Endothelial cell of umbilical vein (primary cell): ENCODE data around the gene MYH9. TPM values are rescaled to one million over a fixed set of nuclear protein-coding genes. Genes with fewer than 3 reads are reported as not detected.

Source experiments
- BruUV-seq: library from RNA; stranded (reverse); fragments of 400-500 nt; replicated peaks from 2 replicates; lab custom pipeline; 2021; lab: Mats Ljungman, UMichigan
- CTCF ChIA-PET: fragments of 300-600, 350-600 bp; sonication (Branson Sonifier 250); formaldehyde crosslinking; loops from one replicate; lab custom pipeline; 2021; ENCODE audit warnings: antibody characterized with exemption, inconsistent platforms; lab: Charles Lee
- POLR2A ChIA-PET: fragments of 300-600, 350-600 bp; sonication (Branson Sonifier 250); formaldehyde crosslinking; loops from one replicate; lab custom pipeline; 2021; ENCODE audit warnings: antibody characterized with exemption, inconsistent platforms; lab: Charles Lee
- DNase-seq: peaks from one replicate; pipeline ENCODE4 v3.0.0-alpha.2; 2011; ENCODE audit warnings: low read depth, low spot score
- FAIRE-seq: peaks from 2 replicates; lab custom pipeline; 2011; peaks lifted over from hg19 to GRCh38; lab: Jason Lieb, UNC
- H2AFZ ChIP-seq: 2 replicates; pipeline ENCODE4 v1.6.0; 2012; ENCODE audit warnings: low read depth, low read length, control low read depth, inconsistent platforms
- H3K27ac ChIP-seq: 2 replicates; pipeline ENCODE4 v1.5.1; 2011; ENCODE audit warnings: low read depth, mild to moderate bottlenecking, control low read depth, low read length, moderate library complexity; ENCODE audit not compliant: insufficient read depth
- H3K27me3 ChIP-seq, 2 experiments: 2 replicates each; pipeline versions ENCODE4 v1.6.0 to v1.6.1; 2011; ENCODE audit warnings: low read length in 2 of 2, mixed read lengths in 1 of 2; ENCODE audit not compliant: control insufficient read depth in 2 of 2, insufficient read depth in 2 of 2
- H3K36me3 ChIP-seq, 2 experiments: 2 replicates in 1 of 2; 3 replicates in 1 of 2; pipeline ENCODE4 v1.5.1; 2011; ENCODE audit warnings: low read length in 2 of 2, mild to moderate bottlenecking in 1 of 2, moderate library complexity in 1 of 2; ENCODE audit not compliant: control insufficient read depth in 2 of 2, insufficient read depth in 2 of 2; ENCODE audit errors: extremely low read depth in 1 of 2
- H3K4me1 ChIP-seq: 3 replicates; pipeline ENCODE4 v1.5.1; 2011; ENCODE audit warnings: mild to moderate bottlenecking, low read length; ENCODE audit not compliant: control insufficient read depth, insufficient read depth; ENCODE audit errors: extremely low read depth
- H3K4me2 ChIP-seq: 2 replicates; pipeline ENCODE4 v1.6.1; 2011; ENCODE audit warnings: low read length, control low read depth, mixed read lengths; ENCODE audit not compliant: insufficient read depth
- H3K4me3 ChIP-seq, 3 experiments: fragments of 200-600 bp in 1 of 3; sonication (generic), shearing (Covaris generic) in 1 of 3; replicated peaks in 1 of 3; 2 replicates each; pipeline ENCODE4 v1.5.1; 2011 to 2016; ENCODE audit warnings: control low read depth in 3 of 3, low read length in 3 of 3, mild to moderate bottlenecking in 2 of 3, inconsistent platforms in 1 of 3, low read depth in 1 of 3, moderate library complexity in 1 of 3; ENCODE audit not compliant: insufficient read depth in 1 of 3
- H3K79me2 ChIP-seq: 2 replicates; pipeline ENCODE4 v1.6.0; 2012; ENCODE audit warnings: low read length, inconsistent platforms; ENCODE audit not compliant: control insufficient read depth, insufficient read depth
- H3K9ac ChIP-seq: replicated peaks from 2 replicates; pipeline ENCODE3; 2011; ENCODE audit warnings: low read length, control low read depth; ENCODE audit not compliant: insufficient read depth; ENCODE audit errors: extremely low read depth
- H3K9me1 ChIP-seq: replicated peaks from 3 replicates; pipeline ENCODE4 v1.6.0; 2011; ENCODE audit warnings: mild to moderate bottlenecking, low read length; ENCODE audit not compliant: control insufficient read depth, insufficient read depth; ENCODE audit errors: extremely low read depth
- H3K9me3 ChIP-seq: replicated peaks from 2 replicates; pipeline ENCODE4 v1.5.1; 2012; ENCODE audit warnings: low read length, inconsistent platforms; ENCODE audit not compliant: control insufficient read depth, insufficient read depth
- H4K20me1 ChIP-seq: replicated peaks from 2 replicates; pipeline ENCODE3; 2011; ENCODE audit warnings: mild to moderate bottlenecking, low read length; ENCODE audit not compliant: control insufficient read depth, insufficient read depth; ENCODE audit errors: extremely low read depth
- CTCF ChIP-seq, 2 donors: IDR thresholded peaks; 1 replicate in 1 of 2; 2 replicates in 1 of 2; pipeline ENCODE4 v1.5.1; 2011; ENCODE audit warnings: low read length in 2 of 2, mild to moderate bottlenecking in 2 of 2, moderate library complexity in 2 of 2, control low read depth in 1 of 2, inconsistent platforms in 1 of 2, low read depth in 1 of 2; ENCODE audit not compliant: insufficient read depth in 1 of 2; ENCODE audit errors: extremely low read depth in 1 of 2
- MAX ChIP-seq: IDR thresholded peaks from 2 replicates; pipeline ENCODE4 v1.6.1; 2011; ENCODE audit not compliant: insufficient read depth, insufficient read length
- POLR2A ChIP-seq: IDR thresholded peaks from 2 replicates; pipeline ENCODE4 v1.6.1; 2012; ENCODE audit warnings: low read depth, mild to moderate bottlenecking, control low read depth, low read length
- dilution Hi-C: fragments of 300-500 bp; cut with MboI; formaldehyde crosslinking; loops from one replicate; pipeline ENCODE4 v1.15.0; 2019; ENCODE audit warnings: low sequenced_read_pairs; ENCODE audit not compliant: extremely low pct_ligation_motif_present
- intact Hi-C: fragments of 100-400 bp; cut with micrococcal nuclease; formaldehyde crosslinking; loops from one replicate; pipeline ENCODE4 v1.10.0; 2022
- polyA plus RNA-seq, 4 experiments: library from polyadenylated mRNA; depleted of rRNA in 3 of 4; stranded (reverse) in 3 of 4; unstranded in 1 of 4; fragments of >200 nt; gene quantifications; 2 replicates each; pipeline versions ENCODE4 v1.2.1 to v1.2.3, GENCODE V29; 2011 to 2012; ENCODE audit warnings: missing spikeins in 1 of 4
- total RNA-seq: library from RNA; stranded (reverse); gene quantifications from 2 replicates; pipeline ENCODE4 v1.2.3, GENCODE V29; 2021

MYH9 gene
- total and polyA plus RNA-seq, 2 donors (not counting 3 experiments of a cell fraction or from before 2014, with no cell fraction given) = 188 to 1,413 TPM

GRCh38 chr22:36433318-36434231 is 45.8 kb upstream of the MYH9 start:
- TF ChIP-seq CTCF (IDR thresholded peaks at IDR 0.05; ENCODE audit: extremely low read depth in 1 of 2, insufficient read depth in 1 of 2, low read depth in 1 of 2, low read length in 2 of 2) (no peak), MAX (no peak), POLR2A (no peak)
- no peak overlapping the region for H3K4me2 ChIP-seq
- no peak for FAIRE-seq
- H3K4me1 ChIP-seq = peaks cover 16% of the 10 kb centered on the region
- peak; percentile 33 for DNase-seq
- POLR2A ChIA-PET = no interaction called here
- no peaks in the 10 kb centered on the region for H3K36me3 ChIP-seq
- intact Hi-C loops (no loop called here), dilution Hi-C loops (no loop called here)
- CTCF ChIA-PET = interaction anchor here (0.8 kb wide), 1 partner anchor 9 kb away, joined by 3 read pairs; no protein-coding TSS in a partner anchor
- no peaks in the 10 kb centered on the region for H3K27me3 ChIP-seq
- no peak overlapping the region for H3K27ac ChIP-seq
- no peak overlapping the region for H2AFZ ChIP-seq
- H3K9me1 ChIP-seq = no peaks in the 10 kb centered on the region
- H3K9ac ChIP-seq = no peak overlapping the region
- BruUV-seq = no TSS peak
- no peaks in the 10 kb centered on the region for H3K9me3 ChIP-seq
- H4K20me1 ChIP-seq = no peaks in the 10 kb centered on the region
- no peak overlapping the region for H3K4me3 ChIP-seq
- H3K79me2 ChIP-seq = no peaks in the 10 kb centered on the region
